HK-2 (cell line): ENCODE data around the gene TEX261.

ENCODE experiments used
- DNase-seq: peaks from one replicate; pipeline ENCODE4 v3.0.0-alpha.2; 2018; ENCODE audit not compliant: unreplicated experiment

Gene TEX261

DNA sequence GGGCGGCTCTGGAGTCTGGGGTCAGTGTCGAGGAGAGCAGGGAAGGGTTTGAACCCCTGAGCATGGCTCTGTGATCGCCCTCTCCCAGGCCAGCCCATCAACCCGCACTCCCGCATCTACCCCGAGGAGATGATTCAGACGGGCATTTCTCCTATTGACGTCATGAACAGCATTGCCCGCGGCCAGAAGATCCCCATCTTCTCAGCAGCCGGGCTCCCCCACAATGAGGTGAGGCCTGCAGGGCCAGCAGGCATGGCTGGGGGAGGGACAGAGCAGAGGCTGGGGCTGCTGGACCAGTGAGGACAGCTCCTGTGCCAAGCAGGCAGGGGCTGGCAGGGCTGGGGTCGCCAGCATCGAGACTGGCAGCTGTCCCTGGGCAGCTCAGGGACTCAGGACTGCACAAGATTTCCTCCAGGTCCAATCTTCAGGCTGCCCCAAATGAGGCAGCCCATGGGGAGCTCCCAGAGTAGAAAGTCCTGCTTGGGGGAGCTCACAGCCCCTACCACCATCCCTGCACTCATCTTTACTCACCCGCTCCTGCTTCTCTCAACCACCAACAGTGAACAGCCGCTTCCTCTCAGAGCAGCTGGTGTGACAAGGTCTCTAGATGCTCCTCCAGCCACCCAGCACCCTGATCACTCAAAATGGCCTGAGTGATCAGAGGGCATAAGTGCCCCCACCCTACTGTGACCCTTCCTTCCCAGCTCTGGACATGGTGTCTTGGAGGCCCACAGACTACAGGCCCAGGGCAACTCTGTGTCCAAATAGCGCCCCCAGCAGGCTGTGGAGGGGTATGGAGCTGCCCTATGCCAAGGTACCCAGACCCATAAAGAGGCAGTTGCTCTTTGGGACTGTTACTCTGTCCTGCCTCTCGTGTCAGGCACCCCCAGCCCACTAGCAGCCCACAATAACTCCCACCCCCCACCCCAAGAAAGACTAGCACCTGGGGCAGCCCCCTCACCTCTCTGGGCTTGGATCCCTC is 34.5 kb downstream of the TEX261 start:
- no peak for DNase-seq

DNA sequence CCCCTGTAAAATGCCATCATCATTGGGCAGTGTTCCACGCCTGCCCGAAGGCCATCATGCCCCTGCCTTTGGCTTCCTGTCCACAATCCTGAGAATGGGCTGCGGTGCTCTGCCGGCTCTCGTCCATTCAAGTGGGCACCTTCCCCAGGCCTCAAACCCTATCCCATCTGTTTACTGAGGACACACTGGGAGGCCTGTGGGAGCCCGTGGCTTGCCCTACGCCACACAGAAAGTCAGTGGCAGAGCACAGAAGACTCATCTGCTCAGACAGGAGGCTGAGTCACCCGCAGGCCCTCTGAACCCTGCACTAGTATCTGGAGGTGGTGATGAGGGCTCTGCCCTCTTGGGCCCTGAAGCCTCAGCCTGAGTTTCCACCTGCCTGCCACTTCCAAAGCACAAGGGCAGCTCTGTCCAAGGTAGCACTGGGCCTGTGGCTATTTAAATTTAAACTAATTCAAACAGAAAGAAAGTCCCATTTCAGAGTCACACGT is 35.4 kb downstream of the TEX261 start:
- no peak for DNase-seq

DNA sequence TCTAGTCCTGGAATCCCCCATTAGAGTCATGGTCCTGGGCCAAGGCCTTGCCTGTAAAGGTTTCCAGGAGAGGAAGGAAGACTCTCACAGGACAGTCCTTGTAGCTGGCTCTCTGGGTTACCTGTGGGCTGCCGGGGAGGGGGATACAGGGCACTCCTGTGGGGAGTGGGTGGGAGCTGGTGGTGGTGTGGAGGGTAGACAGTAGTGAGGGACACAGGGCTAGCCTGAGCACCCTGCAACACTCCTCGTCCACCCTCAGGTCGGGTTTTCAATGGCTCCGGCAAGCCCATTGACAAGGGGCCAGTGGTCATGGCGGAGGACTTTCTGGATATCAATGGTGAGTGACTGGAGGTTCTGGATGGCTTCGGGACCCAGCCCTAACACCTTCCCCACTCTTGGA is 35.9 kb downstream of the TEX261 start:
- DNase-seq: no peak

DNA sequence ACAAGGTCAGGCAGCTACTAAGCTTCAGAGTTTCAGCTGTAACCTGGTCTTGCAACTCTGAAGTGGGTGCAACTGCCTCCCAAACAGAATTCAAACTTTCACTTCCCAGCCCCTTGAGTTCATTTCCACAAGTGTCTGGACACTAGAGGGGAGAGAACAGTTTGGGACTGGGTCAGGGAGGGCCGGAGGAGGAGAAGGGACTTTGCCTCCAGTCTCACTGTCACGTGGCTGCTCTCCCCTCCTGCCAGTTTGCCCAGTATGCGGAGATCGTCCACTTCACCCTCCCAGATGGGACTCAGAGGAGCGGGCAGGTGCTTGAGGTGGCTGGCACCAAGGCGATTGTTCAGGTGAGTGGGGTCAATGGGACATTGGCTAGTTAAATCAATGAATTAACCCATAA is 36.9 kb downstream of the TEX261 start:
- no peak for DNase-seq

DNA sequence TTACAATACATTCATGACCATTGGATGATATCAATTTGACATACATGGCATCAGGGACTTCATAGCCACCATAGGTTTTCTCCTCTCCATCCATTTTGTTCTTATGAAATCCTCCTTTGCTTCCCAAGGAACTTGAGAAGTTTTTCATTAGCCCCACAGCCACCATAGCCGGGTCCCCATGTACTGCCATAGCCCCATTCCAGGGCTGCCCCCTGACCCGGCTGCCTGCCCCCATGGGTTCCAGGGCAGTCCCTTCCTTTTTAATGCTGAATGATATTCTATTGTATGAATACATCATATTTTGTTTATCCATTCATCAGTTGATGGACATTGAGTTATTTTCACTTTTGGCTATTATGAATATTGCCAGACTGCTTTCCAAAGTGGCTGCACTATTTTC is 38.5 kb downstream of the TEX261 start:
- no peak for DNase-seq

DNA sequence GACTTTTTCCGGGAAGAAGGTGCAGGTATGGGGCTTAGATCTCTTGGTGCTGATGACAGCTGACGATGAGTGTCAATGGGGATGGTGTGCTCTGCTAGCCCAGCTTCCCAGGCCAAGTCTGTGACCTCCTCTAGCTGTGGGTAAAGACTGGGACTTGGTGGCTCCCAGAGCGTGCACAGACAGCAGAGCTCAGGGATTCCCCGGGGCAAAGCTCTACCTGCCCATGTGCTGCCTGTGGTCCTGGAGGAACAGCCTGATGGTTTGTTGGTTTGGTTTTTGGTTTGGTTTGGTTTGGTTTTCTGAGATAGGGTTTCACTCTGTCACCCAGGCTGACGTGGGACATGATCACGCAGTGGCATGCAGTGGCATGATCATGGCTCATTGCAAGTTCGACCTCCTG is 39.8 kb downstream of the TEX261 start:
- DNase-seq: no peak

DNA sequence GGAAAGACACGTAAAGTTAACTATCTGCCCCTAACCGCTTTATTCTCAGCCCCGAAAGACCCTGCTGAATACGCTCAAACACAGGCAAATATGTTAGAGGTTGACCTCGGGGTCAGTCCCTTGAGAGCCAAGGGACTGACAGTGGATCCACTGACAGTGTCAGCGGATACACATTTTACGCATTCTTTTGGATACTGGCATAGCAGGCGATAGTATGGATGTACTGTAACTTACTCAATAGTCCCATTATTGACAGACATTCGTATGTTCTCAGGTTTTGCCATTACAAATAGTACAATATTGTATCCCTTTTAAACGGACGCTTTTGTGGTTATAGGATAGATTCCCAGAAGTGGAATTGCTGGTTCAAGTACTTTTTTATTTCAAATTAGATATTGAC is 45.6 kb downstream of the TEX261 start:
- no peak for DNase-seq

DNA sequence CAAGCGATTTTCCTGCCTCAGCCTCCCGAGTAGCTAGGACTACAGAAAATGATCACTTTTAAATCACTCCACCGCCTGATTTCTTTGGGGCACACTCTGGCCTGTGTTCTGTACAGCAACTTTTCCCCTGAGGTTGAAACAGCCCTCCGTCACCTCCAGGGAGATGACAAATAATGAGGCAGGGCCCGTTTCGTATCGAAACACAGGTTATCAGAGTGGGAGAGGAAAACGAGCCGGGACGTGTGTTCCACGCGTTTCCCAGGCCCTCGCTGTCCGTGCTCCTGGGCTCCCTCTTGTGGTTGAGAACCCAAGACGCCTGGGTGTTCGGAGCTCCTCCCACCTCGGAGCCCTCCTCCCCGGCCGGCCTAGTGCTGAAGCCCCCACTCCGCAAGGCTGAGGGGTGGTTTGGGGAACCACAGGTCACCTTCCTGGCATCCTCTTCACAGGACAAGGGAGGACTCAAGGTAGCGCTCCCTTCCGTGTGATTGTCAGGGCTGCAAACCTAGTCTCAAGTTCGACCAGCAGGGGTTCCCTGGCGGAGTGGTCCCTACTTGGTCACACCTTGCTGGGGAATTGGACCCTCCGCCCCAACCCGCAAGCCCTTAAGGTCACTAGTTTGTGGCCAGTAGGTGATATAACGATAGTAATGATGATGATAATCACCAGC is 46.2 kb downstream of the TEX261 start:
- DNase-seq: peak; percentile 78

DNA sequence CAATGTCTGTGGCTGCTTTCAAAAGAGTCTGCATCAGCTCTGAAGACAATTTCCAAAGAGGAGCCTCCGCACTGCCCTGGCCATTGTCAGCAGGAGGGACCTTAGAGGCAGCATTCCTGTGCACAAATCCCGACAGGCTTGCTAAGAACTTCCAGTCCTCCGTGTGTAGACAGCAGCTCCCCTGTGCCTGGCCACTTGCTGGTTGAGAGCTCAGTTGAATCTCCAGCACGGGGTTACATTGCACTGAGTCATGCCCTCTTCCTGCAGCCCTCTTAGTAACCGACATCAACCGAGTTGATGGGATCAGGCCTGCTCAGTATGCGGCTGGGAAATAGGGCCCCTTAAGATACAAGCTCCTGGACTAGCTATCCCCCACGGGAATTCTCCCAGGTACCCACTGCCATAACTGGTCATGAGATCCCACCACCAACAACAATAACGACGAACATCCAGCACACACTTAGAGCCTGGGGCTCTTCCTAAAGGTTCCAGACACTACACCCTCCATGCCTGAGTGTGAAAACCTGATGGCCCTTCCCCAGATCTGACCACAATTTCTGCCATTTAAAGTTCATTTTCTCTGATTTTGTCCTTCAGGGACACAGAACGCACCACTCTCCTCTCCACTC is 47.0 kb downstream of the TEX261 start:
- peak; percentile 58 for DNase-seq

DNA sequence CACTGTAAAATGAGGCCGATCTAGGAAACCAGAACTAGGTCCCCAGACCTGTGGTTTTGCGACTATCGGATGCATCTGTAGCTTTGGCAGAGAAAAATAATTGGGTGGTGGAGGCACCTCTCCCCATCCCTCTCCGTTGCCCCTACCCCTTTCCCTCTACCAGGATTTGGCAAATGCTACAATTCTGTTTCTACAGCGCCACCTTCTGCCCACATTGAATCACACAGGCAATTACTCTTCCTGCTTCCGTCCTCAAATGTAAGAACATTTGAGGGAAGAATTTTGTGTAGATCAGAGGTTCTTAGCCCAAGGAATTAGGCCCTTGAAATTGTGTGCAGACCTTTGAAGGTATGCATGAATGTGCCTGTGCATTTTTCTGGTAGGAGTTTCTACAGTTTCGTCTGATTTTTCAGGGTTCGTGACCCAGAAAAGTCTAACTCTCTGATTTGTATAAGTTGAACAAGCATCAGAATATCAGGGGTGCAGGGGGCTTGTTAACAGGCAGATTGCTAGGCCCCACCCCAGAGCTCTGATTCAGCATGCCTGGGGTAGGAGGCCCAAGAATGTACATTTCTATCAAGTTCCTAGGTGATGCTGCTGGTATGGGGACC is 47.7 kb downstream of the TEX261 start:
- peak; percentile 38 for DNase-seq

DNA sequence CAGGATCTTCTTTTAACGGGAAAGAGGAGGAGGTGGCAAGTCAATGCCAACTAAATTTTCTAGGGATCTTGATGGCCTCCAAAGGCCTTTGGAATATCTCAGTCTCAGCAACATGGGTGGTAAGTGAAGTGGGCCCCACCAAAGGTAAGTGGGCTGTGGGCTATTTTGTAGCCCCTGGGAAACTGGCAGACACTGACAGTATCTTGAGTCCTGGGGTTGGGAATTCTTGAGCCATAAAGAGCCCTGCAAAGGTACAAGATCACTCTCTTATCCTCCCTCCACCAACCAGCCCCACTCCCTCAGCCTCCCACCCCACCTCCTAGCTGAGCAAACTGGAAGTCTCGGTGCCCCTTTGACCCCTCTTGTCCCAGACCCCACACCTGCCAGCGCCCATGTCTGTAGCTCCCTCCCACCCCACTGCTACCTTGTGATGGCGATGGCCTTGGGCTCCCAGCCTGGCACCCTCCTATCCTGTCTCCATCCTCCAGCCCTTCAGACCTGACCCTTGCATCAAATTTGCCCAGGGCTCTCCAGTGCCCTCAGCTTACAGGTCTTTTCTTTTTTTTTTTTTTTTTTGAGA is 50.5 kb downstream of the TEX261 start:
- no peak for DNase-seq

DNA sequence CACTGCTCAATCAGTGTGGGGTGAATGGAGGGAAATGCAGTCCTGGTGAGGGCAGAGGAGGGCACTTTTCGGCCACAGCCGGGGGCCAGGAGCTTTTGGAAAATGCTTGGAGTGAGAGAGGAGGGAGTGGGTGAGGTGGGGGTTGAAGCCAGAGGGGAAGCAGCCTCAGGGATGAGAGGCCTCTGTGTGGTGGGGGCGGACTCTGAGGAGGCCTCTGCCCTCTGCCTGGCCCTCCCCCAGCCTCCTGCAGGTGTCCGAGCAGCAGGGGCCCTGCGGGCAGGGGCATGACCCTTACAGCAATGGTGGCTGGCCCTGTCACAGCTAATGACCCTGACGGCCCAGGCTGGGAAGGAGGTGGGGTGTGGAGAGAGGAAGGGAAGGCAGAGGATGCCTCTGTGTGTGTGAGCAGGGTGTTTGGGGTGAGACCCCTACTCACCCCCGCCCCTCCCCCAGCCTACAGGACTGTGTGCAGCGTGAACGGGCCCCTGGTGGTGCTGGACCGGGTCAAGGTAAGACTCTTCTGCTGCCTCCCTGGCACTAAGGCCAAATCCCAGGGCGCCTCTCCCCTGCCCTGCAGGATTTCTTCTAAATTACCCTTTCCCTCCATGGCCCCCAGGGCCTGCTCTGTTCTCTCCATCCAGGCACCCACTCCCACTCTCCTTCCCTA is 51.3 kb downstream of the TEX261 start:
- DNase-seq: no peak

DNA sequence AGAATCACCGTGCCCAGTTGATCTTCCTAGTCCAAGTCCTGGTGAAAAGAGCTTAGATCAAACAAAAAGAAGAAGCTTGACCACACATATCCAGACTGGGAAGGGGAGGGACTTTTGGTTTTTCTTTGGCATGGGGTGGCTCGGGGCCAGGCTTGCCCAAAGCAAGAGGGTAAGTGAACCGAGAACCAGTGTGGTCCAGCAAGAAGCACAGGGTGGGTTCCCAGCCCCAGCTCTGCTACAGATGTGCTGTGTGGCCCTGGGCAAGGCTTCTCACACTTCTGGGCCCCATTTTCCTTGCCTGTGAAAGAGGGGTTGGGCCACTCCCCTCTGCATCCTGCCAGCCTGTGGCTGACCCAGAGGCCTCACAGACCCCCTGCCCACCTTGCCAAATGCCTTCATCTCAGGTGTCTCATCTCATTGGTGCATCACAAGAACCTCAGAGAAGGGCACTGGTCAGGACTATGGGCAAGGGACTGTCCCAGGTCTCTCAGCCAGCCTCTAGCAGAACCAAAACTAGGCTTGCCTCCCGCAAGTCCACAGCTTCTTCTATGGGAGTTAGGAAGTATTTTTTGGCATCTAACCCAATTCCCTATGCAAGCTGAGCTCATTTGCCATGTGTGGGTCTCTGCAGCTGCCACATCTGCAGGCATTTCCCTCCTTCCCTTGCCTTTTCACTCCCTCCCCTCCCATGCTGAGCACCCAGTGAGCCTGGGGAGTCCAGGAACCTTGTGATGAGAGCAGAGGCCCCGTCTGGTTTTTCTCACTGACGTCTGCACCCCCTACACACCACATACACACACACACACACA is 52.1 kb downstream of the TEX261 start:
- DNase-seq: no peak

DNA sequence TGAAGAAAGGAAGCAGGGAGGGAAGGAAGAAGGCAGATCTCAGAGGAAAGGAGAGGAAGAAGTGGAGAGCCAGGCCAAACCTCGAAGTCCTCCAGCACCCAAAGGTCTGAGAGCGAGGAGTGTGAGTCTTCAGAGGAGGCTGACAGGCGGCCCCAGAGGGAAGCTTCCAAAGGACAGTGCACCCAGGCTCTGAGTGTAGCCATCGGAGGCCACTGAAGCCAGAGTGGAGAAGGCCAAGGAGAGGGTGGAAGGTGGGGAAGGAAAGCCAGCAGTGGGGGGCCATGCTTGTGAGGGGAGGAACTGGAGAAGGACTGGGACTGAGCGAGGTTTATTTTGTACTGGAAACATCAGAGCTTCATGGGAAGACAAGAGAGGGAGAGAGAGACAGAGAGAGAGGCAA is 53.0 kb downstream of the TEX261 start:
- DNase-seq: no peak

DNA sequence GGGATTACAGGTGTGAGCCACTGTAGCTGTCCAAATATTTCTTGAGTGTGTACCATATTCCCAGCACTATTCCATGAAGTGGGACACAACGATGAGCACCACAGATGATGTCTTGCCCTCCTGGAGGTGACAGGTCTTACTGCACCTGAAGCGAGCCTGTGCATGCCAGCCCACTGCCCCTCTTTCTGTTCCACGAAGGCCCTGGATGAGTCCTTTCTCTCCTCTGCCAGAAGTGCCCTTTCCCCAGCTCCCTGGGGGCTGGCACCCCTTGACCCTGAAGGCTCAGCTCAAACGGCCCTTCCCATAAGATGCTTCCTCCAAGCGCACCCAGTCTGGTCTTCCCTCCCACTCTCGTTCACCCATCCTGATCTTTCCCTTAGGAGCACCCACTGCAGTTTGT is 53.5 kb downstream of the TEX261 start:
- DNase-seq: no peak

DNA sequence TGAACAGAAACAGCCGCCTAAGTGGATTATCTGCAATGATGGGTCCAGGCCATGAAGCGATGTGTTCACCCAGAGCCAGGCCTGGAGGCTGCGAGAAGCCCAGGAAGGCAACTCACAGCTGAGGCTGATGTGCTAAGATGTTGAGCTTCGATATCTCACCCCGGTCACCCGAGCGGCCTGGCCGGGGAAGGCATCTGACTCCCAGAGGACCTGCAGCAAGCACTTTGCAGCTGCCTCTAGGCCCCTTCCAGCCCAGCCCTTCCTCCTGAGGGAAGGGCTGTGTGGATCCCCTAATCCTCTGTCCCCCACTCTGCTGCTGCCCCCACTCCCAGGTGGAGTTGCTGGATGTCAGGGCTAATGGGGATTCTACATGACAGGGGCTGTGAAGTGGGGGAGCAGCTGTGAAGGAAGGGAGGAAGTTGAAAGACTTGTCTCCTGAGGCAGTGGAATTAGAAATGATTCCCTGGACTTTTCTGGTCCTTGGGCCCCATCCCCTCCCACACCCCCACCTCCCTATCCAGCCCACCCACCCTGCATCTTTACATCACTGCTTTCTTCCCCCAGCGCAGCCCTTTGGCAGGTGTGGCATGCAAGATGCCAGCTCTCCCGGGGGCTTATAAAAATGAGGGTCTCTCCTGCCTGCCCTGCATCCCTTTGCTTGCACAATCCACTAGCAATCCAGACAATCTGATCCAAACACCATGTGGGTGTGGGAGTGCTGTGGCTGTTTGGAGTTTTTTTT is 54.7 kb downstream of the TEX261 start:
- no peak for DNase-seq

DNA sequence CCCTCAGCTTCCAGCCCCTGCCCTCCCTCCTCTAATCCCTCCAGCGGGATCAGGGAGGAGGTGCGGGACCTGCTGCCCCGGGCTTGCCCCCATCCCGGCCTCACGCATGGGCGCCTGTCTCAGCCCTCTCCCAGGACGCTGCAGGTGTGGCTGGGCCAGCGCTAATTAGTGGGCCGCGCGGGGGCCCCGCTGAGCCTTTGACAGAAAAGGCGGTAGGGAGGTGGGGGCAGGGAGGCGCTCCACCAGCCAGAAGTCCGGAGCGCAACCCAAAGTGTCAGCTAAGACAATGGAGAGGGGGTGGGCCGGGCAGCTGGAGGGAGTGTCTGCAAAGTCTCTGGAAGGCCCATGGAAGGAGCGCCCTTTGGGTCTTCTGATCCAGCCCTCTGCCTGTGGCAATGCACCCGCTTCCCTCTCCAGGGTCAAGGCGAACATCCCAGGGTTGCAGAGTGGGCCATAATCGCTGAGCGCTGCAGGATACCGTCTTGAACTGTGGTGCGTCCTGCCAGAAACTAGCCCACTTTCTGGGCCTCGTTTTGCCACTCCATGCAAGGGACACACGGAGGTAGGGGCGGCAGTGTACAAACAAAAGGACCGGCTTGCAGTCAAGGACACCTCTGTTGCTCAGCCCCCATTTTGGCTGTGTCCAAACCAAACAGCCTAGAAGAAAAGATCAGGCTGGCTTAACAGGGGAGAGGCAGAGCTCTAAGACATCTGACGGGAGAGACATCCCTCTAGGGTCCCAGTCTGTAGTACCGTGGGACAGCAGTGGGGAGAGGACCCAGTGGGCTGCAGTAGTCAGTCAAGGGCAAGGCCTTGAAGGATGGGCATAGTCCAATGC is 55.5 kb downstream of the TEX261 start:
- DNase-seq: no peak

DNA sequence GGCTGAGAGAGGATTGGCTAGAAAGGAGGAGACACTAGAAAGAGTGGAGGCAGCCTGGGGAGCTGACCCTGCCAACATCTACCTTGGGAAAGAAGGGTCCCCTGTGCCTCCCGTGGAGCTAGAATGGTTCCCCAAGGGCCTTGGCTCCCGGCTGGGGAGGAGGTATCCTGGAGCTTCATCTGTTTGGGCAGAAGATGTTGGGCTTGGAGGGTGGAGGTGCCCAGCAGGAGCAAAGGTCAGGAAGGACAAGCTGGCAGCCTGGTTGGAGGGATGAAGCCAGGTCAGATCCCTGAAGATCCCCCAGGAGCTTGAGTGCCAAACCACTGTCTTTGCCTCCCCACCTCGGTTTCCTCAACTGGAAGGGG is 56.1 kb downstream of the TEX261 start:
- DNase-seq: no peak
